ENCODE measurements around the gene AMPD3.

- TF ChIP-seq CTCF (IDR thresholded peaks at IDR 0.05; ENCODE audit: low read length) (no peak), EZH2 (optimal IDR thresholded peaks at IDR 0.05; ENCODE audit: low read depth, low read length) (no peak)
Measured at GRCh38 chr11:10440401-10440800, 14.7 kb upstream of the AMPD3 start.

Data from MM.1S (cell line).